Hematopoietic multipotent progenitor cell treated with erythropoietin and hydrocortisone succinate and interleukin-3 and kit ligand, for 15 days (in vitro differentiated cells): ENCODE measurements around the gene AGER.
"Not testable (repeated sequence)": the region's sequence is repeated elsewhere in the genome, so short reads cannot be mapped to it uniquely, and the experiment has no call there.

Experiments used
- DNase-seq: peaks from one replicate; pipeline ENCODE4 v3.0.0-alpha.2; 2015; ENCODE audit warnings: low spot score

AGER gene

DNA sequence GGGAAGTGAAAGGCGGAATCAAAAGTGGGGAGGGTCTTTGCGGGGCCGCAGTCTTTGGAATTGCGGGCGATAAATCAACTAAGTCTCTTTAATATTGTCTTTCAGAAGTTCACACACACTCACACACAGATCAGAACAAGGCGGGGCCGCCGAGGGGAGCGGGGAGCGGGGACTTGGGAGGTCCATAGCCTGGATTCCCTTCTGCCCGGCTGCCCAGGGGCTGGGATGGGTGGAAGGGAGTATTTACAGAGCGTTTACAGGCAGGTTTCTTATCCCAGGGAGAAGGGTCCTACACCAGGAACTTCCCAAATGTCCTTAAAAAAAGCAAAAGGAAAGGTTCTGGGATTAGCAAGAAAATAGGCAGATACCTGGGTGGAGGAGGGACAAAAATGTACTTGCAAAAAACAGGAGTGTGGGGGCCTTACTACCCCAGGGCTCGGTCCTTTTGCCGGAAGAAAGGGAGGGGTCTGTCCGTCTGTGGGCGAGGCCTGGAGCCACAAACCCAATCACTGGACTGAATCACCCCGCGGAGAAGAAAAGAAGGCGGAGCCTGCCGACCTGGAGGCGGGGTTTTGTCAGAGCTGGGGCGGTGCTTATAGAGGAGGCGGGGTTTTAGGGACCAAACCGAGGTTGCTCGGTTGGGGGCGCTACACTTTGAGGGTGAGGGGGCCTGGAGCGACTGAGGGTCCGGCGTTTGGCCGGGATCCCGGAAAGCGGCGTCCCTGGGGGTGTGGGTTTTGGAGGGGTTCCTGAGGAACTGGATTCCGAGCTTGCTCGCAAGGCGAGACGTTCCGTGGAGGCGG is 35.6 kb downstream of the AGER start:
- peak; percentile 79 for DNase-seq

DNA sequence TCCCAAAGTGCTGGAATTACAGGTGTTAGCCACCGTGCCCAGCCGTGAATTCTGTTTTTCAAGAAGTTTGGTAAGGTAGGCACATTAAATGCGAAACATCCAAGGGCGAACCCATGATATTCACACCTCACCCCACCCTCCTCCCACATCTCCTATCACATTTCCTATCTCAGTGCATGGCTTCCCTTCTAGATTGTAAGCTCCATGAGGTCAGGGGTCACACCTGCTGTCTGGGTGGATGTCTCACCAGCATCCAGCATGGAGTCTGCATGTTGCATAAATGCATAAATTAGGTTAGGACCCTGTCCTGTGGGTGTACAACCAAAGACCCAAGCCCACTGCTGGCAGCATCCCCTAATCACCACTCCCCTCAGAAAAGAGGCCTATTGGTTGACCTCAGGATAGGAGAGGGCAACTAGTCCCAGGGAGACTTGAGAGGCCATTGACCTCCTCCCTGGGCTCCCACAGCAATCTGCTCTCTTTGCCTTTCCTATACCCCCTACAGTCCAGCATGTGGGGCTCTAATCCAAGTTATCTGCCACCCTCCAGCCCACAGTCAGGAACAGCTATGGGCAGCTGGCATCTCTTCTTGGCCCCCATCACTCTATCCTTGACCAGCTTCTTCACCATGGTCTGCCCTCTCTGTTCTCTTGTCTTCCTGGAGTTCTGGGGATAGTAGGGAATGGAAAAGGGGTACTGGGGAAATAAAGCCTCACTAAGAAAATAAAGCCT is 36.5 kb downstream of the AGER start:
- peak; percentile 40 for DNase-seq

DNA sequence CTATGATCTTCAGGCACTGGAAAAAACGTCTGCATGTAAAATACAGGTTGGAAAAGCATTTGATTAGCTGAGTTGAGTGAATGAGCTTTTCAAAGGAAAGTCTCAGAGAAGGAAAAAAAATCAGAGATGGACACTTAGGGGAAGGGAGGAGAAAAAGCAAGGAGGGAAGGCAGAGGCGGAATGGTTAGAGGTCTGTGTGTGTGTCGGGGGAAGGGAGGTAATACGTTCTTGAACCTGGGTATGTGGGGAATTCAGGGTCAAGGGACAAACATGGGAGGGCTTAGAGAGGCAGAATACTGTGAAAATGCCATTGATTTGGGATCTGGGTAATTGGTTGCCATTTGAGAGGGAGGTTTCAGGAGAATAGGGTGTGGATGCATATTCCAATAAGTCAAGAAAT is 37.4 kb downstream of the AGER start:
- no peak for DNase-seq

DNA sequence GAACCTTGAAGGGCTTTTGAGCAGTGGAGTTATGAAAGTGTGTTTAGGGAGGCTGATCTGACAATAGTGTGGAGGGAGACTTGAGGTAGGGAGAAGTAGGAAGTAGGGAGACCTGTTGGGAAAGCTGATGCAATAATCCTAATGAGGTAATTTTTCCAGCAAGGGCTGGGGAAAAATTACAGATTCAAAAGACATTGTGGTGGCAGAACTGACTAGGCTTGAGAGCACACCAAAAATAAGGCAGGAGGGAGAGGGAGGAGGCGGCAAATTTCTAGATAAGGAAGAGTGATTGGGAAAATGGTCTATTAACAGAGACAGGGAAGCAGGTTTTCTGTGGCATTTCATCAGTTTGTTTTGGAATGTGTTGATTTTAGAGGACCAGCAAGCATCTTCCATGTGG is 37.8 kb downstream of the AGER start:
- DNase-seq: no peak

- not testable (repeated sequence) for DNase-seq
Measured at GRCh38 chr6:32144238-32144637, 39.8 kb downstream of the AGER start.

GRCh38 chr6:32140420-32141046 is 43.5 kb downstream of the AGER start:
- DNase-seq: peak; percentile 51

- no peak for DNase-seq
Measured at GRCh38 chr6:32139590-32139989, 44.5 kb downstream of the AGER start.

- DNase-seq: no peak
Measured at GRCh38 chr6:32137454-32137853, 46.6 kb downstream of the AGER start.

- DNase-seq: no peak
Measured at GRCh38 chr6:32133786-32134185, 50.3 kb downstream of the AGER start.

- DNase-seq: no peak
Measured at GRCh38 chr6:32132110-32132509, 51.9 kb downstream of the AGER start.

DNA sequence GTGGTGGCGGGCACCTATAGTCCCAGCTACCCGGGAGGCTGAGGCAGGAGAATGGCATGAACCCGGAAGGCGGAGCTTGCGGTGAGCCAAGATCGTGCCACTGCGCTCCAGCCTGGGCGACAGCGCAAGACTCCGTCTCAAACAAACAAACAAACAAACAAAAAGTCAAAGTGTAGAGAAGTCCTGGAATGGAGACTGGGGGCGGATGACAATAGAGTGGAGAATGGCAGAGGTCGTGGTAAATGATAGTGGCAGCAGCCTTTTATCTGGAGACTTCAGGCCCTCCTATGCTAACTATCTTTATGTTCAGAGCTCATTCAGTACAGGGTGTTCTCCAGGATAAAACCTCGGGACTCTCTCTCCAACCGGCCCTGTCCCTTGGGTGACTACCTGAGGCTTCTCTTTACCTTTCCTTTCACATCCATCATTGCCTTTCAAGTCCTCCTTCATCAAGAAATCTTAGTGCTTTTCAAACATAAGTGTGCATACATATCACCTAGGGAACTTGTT is 52.6 kb downstream of the AGER start:
- peak; percentile 75 for DNase-seq
